ENCODE results near the gene ABTB2. TPM values are rescaled to one million over a fixed set of nuclear protein-coding genes. Genes with fewer than 3 reads are reported as not detected.

Gene ABTB2
- total RNA-seq, 2 donors from 2014 or later = 2.1 to 4.3 TPM

- ATAC-seq = no peak
- Histone ChIP-seq H3K27ac (no peak overlapping the region), H3K27me3 (no peaks in the 10 kb centered on the region), H3K4me3 (no peak overlapping the region), H3K36me3 (replicated peaks in 1 of 2; ENCODE audit: insufficient read depth in 1 of 2, low read depth in 2 of 2) (no peaks in the 10 kb centered on the region), H3K9me3 (no peaks in the 10 kb centered on the region), H3K4me1 (peaks cover 18% of the 10 kb centered on the region)
- DNase-seq = no peak
- intact Hi-C loops (cut with DNase I) = no loop called here
- WGBS, 2 donors = 86 to 87% methylated on average over 4 of the region's 4 CpGs
- TF ChIP-seq CTCF (IDR thresholded peaks at IDR 0.05) (no peak), POLR2A (IDR thresholded peaks at IDR 0.05) (no peak)
Measured at GRCh38 chr11:34317666-34318065, 40.1 kb downstream of the ABTB2 start.

GRCh38 chr11:34317036-34317360, 40.8 kb downstream of the ABTB2 start:
- Histone ChIP-seq H3K36me3 (replicated peaks in 1 of 2; ENCODE audit: insufficient read depth in 1 of 2, low read depth in 2 of 2) (no peaks in the 10 kb centered on the region), H3K4me1 (peaks cover 18% of the 10 kb centered on the region), H3K27me3 (no peaks in the 10 kb centered on the region), H3K4me3 (no peak overlapping the region), H3K27ac (no peak overlapping the region), H3K9me3 (no peaks in the 10 kb centered on the region)
- DNase-seq (no peak), ATAC-seq (no peak)
- no peak for TF ChIP-seq POLR2A (IDR thresholded peaks at IDR 0.05)
- intact Hi-C loops (cut with DNase I) = no loop called here

- intact Hi-C loops (cut with DNase I) = no loop called here
- no peak for ATAC-seq
- TF ChIP-seq POLR2A (IDR thresholded peaks at IDR 0.05) = no peak
- TF ChIP-seq CTCF (IDR thresholded peaks at IDR 0.05) = no peak
- H3K27me3 ChIP-seq = no peaks in the 10 kb centered on the region
- no peak overlapping the region for H3K4me3 ChIP-seq
- DNase-seq = no peak
- H3K9me3 ChIP-seq = no peaks in the 10 kb centered on the region
- WGBS, 2 donors = 47 to 57% methylated on average over 8 of the region's 8 CpGs
- H3K27ac ChIP-seq = no peak overlapping the region
- H3K4me1 ChIP-seq = peaks cover 18% of the 10 kb centered on the region
- H3K36me3 ChIP-seq (replicated peaks in 1 of 2; ENCODE audit: insufficient read depth in 1 of 2, low read depth in 2 of 2) = no peaks in the 10 kb centered on the region
Measured at GRCh38 chr11:34316347-34317035, 41.3 kb downstream of the ABTB2 start.

- DNase-seq = no peak
- H3K27ac ChIP-seq = no peak overlapping the region
- H3K36me3 ChIP-seq (replicated peaks in 1 of 2; ENCODE audit: insufficient read depth in 1 of 2, low read depth in 2 of 2) = no peaks in the 10 kb centered on the region
- H3K4me1 ChIP-seq = peaks cover 18% of the 10 kb centered on the region
- TF ChIP-seq CTCF (IDR thresholded peaks at IDR 0.05) (no peak), POLR2A (IDR thresholded peaks at IDR 0.05) (no peak)
- ATAC-seq = no peak
- no peaks in the 10 kb centered on the region for H3K9me3 ChIP-seq
- intact Hi-C loops (cut with DNase I) = no loop called here
- 84 to 89% methylated on average over 7 of the region's 7 CpGs for WGBS, 2 donors
- H3K4me3 ChIP-seq = no peak overlapping the region
- H3K27me3 ChIP-seq = no peaks in the 10 kb centered on the region
Measured at GRCh38 chr11:34315394-34315793, 42.4 kb downstream of the ABTB2 start.

GRCh38 chr11:34314936-34315335, 42.9 kb downstream of the ABTB2 start:
- Histone ChIP-seq H3K4me3 (no peak overlapping the region), H3K27ac (no peak overlapping the region), H3K4me1 (peaks cover 18% of the 10 kb centered on the region), H3K27me3 (no peaks in the 10 kb centered on the region), H3K9me3 (no peaks in the 10 kb centered on the region), H3K36me3 (replicated peaks in 1 of 2; ENCODE audit: insufficient read depth in 1 of 2, low read depth in 2 of 2) (no peaks in the 10 kb centered on the region)
- WGBS, 2 donors = 89 to 93% methylated on average over 10 of the region's 10 CpGs
- DNase-seq (no peak), ATAC-seq (no peak)
- TF ChIP-seq POLR2A (IDR thresholded peaks at IDR 0.05) (no peak), CTCF (IDR thresholded peaks at IDR 0.05) (no peak)
- intact Hi-C loops (cut with DNase I) = no loop called here

Data from body of pancreas (tissue), 4 donors.